ENCODE measurements around the gene PRELID2.

The PRELID2 gene

DNA sequence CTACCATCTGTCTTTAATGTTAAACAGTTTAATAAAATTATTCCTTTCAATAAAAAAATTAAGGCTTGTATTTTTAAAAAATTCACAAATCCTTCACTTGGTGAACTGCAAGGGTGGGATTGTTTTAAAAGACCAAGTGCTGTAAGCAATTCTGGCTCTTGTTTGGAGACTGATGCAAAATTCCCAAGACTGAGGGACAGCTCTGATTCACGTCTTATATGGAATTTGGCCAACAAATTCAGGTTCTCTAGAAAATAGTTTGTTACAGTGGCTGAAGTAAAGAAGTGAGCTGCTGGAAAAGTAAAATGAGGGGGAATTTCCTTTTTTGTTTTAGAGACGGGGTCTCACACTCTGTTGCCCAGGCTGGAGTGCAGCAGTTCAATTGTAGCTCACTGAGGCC lies 58.3 kb downstream of the PRELID2 start:
- no peak for DNase-seq (ENCODE audit: low read depth)
- no peak overlapping the region for H3K4me3 ChIP-seq (ENCODE audit: low read depth, low read length)
- TF ChIP-seq, protein P1, sequence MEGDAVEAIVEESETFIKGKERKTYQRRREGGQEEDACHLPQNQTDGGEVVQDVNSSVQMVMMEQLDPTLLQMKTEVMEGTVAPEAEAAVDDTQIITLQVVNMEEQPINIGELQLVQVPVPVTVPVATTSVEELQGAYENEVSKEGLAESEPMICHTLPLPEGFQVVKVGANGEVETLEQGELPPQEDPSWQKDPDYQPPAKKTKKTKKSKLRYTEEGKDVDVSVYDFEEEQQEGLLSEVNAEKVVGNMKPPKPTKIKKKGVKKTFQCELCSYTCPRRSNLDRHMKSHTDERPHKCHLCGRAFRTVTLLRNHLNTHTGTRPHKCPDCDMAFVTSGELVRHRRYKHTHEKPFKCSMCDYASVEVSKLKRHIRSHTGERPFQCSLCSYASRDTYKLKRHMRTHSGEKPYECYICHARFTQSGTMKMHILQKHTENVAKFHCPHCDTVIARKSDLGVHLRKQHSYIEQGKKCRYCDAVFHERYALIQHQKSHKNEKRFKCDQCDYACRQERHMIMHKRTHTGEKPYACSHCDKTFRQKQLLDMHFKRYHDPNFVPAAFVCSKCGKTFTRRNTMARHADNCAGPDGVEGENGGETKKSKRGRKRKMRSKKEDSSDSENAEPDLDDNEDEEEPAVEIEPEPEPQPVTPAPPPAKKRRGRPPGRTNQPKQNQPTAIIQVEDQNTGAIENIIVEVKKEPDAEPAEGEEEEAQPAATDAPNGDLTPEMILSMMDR (IDR thresholded peaks at IDR 0.05; ENCODE audit: insufficient read depth, low read depth, low read length, missing control alignments), result no peak

DNA sequence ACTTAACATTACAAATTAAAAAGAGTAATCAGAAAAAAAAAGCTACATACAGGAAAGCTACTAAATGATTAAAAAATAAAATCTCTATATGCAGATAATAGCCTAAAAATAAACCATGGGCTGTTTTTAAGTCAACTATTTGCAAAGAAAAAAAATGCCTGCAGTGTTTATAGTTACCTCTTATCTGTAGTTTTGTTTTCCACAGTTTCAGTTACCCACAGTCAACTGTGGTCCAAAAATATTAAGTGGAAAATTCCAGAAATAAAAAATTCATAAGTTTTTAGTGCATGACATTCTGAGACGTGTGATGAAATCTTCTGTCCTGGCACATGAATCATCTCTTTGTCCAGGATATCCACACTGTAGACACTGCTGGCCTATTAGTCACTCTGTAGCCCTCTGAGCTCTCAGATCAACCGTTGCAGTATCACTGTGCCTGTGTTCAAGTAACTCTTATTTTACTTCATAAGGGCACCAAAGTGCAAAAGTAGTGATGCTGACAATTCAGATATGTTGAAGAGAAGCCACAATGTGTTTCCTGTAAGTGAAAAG lies 59.2 kb downstream of the PRELID2 start:
- TF ChIP-seq, protein P1 (IDR thresholded peaks at IDR 0.05; ENCODE audit: insufficient read depth, low read depth, low read length, missing control alignments), result no peak
- DNase-seq (ENCODE audit: low read depth), result no peak
- no peak overlapping the region for H3K4me3 ChIP-seq (ENCODE audit: low read depth, low read length)

DNA sequence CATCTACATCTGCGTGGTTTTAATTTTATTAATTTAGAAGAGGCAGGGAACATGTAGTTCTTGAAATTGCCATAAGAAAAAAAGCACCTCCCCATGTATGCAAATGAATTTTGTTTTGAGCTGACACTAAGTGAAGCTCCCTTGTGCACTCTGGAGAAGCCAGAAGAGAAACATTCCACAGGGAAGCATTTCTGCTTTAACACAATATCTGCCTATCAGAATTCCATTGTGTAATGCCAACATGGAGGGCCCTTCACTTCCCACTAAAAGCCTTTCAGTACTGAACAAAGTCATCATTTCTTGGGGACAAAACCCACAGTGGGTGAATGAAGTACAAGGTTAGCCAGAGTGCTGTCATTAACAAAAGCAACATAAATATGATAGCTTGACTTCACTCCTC lies 59.7 kb downstream of the PRELID2 start:
- TF ChIP-seq, protein P1 (IDR thresholded peaks at IDR 0.05; ENCODE audit: insufficient read depth, low read depth, low read length, missing control alignments), result no peak
- no peak for DNase-seq (ENCODE audit: low read depth)
- no peak overlapping the region for H3K4me3 ChIP-seq (ENCODE audit: low read depth, low read length)

DNA sequence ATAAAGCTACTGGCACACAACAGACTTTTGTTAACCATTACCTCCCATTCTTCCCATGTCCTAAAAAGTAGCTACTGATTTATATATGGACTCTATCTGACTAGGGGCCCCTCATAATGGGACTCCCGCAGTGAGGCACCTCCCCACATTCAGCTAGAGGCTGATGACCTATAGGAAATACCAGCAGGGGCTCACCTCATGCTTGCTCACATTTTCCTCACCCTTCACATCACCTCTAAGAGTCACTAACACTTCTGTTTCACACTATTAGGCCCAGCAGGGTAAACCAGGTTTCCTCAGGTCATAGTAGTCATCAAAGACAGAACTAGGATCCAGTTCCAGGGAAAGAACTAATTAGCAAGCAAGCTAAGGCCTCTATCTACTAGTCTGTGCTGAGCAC lies 60.7 kb downstream of the PRELID2 start:
- no peak overlapping the region for H3K4me3 ChIP-seq (ENCODE audit: low read depth, low read length)
- no peak for DNase-seq (ENCODE audit: low read depth)
- TF ChIP-seq, protein P1 (IDR thresholded peaks at IDR 0.05; ENCODE audit: insufficient read depth, low read depth, low read length, missing control alignments), result no peak

DNA sequence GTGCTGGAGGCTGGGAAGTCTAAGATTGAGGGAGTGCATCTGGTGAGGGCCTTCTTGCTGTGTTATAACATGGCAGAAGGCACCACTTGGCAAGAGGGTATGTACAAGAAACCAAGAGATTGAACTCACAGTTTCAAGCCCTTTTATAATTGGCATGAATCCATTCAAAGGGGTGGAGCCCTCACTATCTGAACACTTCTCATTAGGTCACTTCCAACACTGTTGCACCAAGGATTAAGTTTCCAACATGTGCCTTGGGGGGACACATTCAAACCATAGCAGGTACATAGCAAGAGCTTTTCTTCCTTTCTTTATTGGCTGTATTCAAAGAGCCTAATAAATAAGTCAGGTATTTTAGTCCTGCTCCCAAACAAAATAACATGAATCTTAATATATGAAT lies 62.7 kb downstream of the PRELID2 start:
- no peak for DNase-seq (ENCODE audit: low read depth)
- TF ChIP-seq, protein P1 (IDR thresholded peaks at IDR 0.05; ENCODE audit: insufficient read depth, low read depth, low read length, missing control alignments), result no peak
- no peak overlapping the region for H3K4me3 ChIP-seq (ENCODE audit: low read depth, low read length)

DNA sequence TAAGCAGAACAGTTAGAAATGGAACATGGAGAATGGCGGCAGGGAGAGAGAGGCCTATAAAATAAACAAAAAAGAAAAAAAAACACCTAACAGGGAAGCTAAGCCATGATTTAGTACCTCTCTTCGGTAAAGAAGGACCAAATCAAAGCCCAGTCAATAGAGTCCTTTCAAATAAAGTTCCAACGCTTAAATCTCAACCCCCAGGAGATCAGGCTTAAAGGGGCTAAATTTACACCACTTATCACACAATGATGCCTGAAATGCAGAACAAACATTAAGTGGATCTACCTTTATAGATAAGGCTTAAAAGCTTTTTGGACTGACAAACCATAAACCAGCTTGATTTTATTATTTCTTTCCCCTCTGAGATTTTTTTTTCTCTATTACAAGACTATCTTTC lies 66.3 kb downstream of the PRELID2 start:
- H3K4me3 ChIP-seq (ENCODE audit: low read depth, low read length), result no peak overlapping the region
- TF ChIP-seq, protein P1 (IDR thresholded peaks at IDR 0.05; ENCODE audit: insufficient read depth, low read depth, low read length, missing control alignments), result no peak
- DNase-seq (ENCODE audit: low read depth), result no peak

DNA sequence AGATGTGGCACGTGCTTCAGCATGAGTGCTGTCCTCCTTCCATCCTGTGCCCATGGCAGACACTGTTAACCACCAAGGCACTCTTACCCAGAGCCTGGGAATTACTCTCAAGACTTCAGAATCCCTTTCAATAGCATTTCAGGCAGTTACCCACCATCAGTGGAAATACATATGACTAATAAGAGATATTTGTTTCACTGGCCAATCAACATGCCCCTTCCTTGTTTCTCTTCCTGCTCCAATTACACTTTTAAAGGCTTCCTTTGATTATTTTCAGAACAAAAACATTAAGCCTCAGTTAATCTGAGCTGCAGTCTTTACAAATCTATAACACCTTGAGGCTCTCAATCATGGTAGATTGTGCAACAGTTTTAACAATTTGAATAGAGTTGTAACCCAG lies 70.8 kb downstream of the PRELID2 start:
- no peak for DNase-seq (ENCODE audit: low read depth)
- H3K4me3 ChIP-seq (ENCODE audit: low read depth, low read length), result no peak overlapping the region
- TF ChIP-seq, protein P1 (IDR thresholded peaks at IDR 0.05; ENCODE audit: insufficient read depth, low read depth, low read length, missing control alignments), result no peak

All from GM12865 (cell line).